GM19193 (cell line): ENCODE results near the gene ZBTB17.

Source experiments
- POLR2A ChIP-seq: IDR thresholded peaks from 4 replicates; pipeline ENCODE4 v1.6.1; 2011; ENCODE audit not compliant: insufficient read depth, insufficient read length; ENCODE audit errors: extremely low read depth

Gene ZBTB17

DNA sequence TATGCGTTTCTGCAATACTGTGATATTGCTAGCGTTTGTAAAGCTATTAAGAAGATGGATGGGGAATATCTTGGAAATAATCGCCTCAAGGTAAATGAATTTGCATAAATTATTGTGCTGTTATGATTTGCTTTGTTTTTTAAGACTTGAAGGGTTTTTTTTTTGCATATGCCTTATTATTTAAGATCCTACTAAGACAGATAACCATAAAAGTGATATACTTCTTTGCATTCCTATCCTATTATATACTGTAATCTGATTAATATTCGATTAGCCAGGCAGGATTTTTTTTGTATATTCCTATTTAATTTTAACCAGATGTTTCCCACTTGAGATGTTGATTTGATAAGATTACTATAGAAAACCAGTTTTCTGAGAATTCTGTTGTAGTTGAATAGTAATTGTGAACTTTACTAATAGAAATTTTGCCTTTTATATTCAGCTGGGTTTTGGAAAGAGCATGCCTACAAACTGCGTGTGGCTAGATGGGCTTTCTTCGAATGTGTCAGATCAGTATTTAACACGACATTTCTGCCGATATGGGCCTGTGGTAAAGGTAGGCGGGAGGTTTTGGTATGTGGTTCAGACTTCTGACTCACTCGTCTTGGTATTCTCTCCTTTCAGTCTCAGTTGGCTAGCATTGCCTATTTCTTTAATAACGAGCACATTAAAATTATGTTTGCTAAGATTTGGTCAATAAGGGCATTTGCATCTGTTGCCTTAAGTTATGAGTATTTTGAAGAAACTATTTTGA is 56.8 kb downstream of the ZBTB17 start:
- TF ChIP-seq POLR2A = no peak

DNA sequence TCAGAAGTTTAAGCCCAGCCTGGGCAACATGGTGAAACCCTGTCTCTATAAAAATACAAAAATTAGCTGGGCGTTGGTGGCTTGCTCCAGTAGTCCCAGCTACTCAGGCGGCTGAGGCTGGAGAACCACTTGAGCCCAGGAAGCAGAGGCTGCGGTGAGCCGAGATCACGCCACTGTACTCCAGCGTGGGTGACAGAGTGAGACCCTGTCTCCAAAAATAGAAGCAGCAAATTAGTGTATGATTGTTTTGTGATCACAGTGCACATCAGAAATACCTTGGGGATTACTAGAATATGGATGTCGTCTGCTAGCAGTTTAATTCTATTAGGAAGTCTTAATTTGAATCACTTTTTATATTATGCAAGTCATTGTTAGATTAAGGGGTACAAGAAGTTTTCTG is 59.0 kb downstream of the ZBTB17 start:
- no peak for TF ChIP-seq POLR2A

DNA sequence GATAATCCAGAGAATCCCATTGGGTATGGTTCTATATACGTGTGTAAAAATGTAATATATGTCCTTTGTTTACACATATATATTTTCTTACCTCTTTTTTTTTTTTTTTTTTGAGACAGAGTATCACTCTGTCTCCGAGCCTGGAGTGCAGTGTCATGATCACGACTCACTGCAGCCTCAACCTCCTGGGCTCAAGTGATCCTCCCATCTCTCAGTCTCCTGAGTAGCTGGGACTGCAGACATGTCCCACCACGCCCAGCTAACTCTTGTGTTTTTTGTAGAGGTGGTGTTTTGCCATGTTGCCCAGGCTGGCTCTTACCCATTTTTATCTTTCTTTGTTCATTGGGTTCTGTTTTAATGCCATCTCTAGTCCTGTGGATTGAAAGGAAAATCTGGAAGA is 59.5 kb downstream of the ZBTB17 start:
- no peak for TF ChIP-seq POLR2A

DNA sequence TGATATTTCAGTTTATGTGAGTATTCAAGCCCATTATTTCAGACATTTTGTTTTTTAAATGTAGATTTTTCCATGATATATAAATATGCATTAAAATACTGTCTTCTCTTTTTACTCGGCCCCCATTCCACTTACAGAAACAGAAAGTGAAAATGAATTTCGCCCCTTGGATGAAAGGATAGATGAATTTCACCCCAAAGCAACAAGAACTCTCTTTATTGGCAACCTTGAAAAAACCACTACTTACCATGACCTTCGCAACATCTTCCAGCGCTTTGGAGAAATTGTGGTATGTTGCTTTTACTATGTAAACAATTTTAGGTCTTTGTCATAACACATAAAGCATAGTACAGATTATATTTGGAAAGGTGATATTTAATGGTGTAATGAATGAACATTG is 59.9 kb downstream of the ZBTB17 start:
- no peak for TF ChIP-seq POLR2A

DNA sequence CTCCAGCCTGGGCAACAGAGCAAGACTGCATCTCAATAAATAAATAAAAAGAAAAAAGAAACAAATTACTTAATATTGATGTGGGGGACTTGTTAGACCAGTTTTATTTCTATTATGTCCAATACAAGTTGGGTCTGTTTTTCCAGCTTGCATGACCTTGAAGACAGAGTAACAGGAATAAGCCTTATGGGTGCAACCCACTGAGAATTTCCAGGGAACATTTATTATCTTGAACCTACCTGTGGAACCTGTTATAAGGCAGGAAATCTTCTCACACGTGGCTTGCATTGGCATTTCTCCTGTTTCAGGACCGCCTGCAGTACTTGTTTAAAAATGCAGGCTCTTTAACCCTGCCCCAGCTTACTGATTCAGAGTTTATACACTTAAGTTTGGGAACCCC is 64.0 kb downstream of the ZBTB17 start:
- no peak for TF ChIP-seq POLR2A

DNA sequence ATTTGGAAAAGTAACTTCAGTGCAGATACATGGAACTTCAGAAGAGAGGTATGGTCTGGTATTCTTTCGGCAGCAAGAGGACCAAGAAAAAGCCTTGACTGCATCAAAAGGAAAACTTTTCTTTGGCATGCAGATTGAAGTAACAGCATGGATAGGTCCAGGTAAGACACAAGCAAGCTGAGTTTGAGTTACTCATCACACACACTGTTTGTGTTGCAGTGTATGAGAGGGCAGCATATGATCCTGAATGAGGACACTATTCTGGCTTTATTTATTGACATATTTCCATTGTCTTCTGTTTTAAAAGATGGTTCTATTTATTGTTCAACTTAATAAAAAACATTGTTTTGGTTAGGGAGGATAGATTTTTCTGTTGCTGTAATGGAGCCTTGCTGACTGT is 64.8 kb downstream of the ZBTB17 start:
- TF ChIP-seq POLR2A = no peak

DNA sequence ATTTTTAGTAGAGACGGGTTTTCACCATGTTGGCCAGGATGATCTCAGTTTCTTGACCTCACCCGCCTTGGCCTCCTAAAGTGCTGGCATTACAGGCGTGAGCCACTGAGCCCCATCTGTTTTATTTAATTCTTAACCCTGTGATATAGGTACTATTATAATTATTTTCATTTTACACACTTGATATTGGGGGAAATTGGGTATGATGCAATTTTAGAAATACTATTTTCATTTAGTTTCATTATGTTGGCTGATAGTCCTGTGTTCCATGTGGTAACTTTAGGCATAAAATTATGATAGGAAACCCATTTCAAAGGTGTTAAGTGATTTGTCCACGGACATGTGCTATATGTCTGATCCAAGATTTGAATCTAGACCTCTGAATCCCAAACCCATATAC is 67.3 kb downstream of the ZBTB17 start:
- no peak for TF ChIP-seq POLR2A

DNA sequence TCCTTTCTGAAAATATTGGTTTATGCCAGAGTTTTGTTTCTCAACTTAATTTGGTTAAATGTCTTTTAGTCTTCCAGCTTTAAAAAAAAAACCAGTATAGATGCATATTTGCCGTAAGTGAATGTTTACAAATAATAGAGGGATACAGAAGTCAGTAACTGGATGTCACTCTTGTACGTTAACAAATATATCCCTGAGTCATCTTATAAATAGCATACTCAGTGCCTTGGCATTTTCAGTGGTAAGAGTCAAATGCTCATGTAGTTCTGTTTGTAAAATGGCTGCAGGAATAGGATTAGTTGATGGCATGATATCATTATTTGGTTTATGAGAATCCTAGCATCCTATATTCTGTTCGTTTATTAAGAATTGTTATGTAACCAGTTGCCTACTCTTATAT is 73.0 kb downstream of the ZBTB17 start:
- TF ChIP-seq POLR2A = no peak

DNA sequence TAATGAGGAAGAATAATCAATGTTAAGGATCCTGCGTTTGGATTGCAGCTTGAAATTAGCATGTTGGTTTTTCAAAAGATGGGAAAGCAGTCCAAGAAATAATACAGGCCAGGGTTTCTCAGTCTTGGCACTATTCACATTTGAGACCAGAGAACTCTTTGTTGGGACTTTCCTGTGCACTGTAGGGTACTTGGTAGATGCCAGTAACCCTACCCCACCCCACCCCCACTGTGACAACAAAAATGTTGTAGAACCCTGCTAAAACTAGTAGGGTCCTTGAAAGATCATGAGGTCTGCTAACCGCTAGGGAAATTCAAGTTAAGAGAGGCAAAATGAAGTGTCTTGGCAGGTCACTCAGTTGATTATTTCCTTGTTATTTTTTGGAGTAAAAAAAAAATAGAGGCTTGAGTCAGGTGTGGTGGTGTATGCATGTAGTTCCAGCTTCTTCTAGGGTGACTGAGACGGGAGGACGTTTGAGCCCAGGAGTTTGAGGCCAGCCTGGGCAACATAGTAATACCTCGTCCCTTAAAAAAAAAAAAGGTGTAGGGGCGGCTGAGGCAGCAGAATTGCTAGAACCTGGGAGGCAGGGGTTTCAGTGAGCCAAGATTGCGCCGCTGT is 75.1 kb downstream of the ZBTB17 start:
- no peak for TF ChIP-seq POLR2A

DNA sequence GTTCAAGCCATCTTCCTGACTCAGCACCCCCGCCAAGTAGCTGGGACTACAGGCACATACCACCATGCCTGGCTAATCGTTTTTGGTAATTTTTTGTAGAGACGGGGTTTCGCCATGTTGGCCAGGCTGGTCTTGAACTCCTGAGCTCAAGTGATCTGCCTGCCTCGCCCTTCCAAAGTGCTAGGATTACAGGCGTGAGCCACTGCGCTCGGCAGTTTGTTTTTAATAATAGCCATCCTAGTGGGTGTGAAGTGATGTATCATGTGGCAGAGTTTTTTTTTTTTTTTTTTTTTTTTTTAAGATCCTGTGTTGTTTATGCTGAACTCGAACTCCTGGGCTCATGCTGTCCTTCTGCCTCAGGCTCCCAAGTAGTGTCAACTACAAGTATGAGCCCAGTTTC is 76.6 kb downstream of the ZBTB17 start:
- no peak for TF ChIP-seq POLR2A

DNA sequence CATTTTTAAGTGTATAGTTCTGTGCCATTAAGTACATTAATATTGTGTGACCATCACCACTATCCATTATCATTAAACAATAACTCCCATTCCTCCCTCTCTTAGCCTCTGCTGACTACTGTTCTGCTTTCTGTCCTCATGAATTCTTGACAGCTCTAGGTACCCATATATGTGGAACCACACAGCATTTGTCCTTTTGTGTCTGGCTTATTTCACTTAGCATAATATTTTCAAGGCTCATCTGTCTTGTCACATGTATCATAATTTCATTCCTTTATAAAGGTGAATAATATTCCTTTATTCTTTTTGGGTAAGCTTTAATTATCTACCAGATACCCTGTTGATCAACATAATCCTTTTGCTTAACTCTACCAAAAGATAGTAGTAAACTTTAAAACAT is 80.7 kb downstream of the ZBTB17 start:
- TF ChIP-seq POLR2A = no peak
